Right lung (tissue), 5 donors: ENCODE results near the gene GJC2. TPM values are rescaled to one million over a fixed set of nuclear protein-coding genes. Genes with fewer than 3 reads are reported as not detected.

Source experiments
- DNase-seq, 2 donors: peaks; one replicate each; pipeline ENCODE4 v3.0.0-alpha.2; 2013
- polyA plus RNA-seq, 5 donors: library from polyadenylated mRNA; unstranded; fragments of 120-200 nt; gene quantifications; one replicate each; pipeline versions ENCODE4 v1.2.1 to v1.2.3, GENCODE V29; 2013; ENCODE audit warnings: inconsistent platforms in 1 of 5, low replicate concordance in 1 of 5; ENCODE audit not compliant: insufficient read length in 5 of 5, insufficient read depth in 1 of 5

Gene GJC2
- polyA plus RNA-seq, 5 donors: 2.1 to 4.4 (median 2.6) TPM

DNA sequence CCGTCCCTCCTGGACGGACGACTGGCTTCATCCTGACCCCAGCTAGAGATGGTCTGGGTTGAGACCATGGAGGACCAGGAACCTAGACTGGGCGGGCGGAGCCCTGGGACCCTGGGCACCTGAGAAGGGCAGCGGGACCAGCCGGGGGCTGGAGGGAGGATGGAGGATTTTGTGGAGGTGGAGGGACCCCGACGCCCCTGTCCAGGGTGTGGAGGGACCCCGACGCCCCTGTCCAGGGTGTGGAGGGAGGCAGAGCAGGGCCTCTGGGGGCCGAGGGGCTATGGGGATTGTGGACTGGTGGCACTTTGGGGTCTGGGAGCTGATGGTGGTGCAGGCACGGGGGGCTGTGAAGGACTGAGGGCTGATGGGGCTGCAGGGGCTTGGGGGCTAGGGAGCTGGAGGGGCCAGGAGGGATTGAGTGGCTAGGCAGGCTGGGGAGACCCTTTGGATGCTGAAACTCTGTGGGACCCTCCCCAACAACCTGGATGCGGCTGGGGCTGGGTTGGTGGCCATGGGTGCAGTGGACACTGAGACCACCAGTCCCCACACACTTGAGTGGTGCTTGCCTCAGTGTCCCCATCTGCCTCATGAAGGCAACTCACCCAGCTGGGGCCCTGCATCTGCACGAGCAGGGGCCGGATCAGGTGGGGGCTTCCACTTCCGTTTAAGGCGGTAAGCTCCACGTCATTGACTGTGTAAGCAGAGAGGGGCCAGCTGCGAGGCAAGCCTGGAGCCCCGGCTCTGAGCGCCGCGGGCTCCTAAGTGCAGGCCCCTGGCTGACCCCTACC is 7.4 kb downstream of the GJC2 start:
- no peak for DNase-seq

DNA sequence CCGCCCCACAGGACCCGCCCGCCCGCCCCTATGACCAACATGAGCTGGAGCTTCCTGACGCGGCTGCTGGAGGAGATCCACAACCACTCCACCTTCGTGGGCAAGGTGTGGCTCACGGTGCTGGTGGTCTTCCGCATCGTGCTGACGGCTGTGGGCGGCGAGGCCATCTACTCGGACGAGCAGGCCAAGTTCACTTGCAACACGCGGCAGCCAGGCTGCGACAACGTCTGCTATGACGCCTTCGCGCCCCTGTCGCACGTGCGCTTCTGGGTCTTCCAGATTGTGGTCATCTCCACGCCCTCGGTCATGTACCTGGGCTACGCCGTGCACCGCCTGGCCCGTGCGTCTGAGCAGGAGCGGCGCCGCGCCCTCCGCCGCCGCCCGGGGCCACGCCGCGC is 8.0 kb downstream of the GJC2 start:
- DNase-seq: no peak

DNA sequence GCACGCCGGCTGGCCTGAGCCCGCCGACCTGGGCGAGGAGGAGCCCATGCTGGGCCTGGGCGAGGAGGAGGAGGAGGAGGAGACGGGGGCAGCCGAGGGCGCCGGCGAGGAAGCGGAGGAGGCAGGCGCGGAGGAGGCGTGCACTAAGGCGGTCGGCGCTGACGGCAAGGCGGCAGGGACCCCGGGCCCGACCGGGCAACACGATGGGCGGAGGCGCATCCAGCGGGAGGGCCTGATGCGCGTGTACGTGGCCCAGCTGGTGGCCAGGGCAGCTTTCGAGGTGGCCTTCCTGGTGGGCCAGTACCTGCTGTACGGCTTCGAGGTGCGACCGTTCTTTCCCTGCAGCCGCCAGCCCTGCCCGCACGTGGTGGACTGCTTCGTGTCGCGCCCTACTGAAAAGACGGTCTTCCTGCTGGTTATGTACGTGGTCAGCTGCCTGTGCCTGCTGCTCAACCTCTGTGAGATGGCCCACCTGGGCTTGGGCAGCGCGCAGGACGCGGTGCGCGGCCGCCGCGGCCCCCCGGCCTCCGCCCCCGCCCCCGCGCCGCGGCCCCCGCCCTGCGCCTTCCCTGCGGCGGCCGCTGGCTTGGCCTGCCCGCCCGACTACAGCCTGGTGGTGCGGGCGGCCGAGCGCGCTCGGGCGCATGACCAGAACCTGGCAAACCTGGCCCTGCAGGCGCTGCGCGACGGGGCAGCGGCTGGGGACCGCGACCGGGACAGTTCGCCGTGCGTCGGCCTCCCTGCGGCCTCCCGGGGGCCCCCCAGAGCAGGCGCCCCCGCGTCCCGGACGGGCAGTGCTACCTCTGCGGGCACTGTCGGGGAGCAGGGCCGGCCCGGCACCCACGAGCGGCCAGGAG is 8.6 kb downstream of the GJC2 start:
- DNase-seq: no peak

DNA sequence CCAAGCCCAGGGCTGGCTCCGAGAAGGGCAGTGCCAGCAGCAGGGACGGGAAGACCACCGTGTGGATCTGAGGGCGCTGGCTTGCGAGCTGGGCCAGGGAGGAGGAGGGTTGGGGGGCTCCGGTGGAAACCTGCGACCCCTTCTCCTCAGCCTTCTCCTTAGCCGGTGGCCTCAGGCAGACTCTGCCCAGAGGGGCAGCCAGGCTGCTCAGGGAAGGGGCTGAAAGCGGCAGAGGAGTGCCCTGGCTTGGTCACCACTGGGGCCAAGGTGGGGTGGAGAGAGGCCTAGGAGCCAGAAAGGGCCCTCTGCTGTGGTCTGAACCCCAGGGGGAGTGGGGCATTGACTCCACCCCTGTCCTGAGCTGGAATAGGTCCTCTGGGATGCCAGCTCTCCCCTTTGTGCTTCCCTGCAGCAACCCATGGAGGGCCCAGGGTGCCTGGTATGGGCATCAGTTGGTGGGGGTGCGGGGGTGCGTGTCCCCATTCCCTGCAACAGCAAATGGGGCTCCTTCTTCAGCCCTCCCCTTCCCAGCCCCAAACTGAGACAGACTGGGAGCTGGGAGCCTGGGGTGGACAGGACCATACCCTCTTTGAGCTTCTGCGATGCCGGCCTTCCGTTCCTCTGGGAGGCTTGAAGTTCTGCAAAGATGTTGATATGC is 9.4 kb downstream of the GJC2 start:
- DNase-seq: no peak

DNA sequence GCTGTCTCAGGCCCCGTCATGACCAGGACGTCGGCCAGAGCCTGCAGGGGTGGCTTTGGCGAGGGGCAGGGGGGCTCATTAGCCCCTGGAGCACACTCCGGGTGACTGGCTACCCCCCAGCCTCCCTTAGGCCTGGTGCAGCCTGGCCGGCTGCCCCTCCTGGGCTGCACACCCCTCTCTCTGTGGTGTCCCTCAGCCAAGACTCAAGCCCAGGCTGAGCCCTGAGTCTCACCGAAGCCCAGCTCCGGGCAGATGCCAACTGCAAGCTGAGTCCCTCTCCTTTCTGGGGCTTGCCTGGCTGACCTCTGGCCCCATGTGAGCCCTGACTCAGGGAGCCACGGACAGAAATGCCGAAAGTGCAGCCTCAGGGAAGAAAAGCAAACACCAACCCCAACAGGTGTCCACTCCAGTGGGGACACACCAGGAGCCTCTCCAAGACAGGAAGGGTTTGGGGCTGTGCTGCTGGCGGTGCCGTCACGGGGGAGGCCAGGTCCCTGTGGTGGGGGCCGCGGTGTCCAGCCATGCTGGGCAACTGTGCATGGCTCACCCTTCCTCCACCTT is 10.6 kb downstream of the GJC2 start:
- no peak for DNase-seq

DNA sequence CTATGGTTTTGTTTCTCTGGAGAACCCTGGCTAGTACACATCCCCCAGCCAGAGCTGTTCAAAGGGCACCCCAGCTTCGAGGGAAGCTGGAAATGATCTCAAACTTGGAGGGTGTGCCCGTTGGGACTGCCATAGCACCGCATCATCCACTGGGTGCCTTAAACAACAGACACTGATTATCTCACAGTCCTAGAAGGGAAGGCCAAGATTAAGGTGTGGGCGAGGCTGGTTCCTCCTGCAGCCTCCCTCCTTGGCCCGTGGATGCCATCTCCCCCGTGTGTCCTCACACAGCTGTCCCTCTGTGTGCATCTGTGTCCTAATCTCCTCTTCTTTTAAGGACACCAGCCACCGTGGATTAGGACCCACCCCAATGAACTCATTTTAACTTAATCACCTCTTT is 11.6 kb downstream of the GJC2 start:
- no peak for DNase-seq

DNA sequence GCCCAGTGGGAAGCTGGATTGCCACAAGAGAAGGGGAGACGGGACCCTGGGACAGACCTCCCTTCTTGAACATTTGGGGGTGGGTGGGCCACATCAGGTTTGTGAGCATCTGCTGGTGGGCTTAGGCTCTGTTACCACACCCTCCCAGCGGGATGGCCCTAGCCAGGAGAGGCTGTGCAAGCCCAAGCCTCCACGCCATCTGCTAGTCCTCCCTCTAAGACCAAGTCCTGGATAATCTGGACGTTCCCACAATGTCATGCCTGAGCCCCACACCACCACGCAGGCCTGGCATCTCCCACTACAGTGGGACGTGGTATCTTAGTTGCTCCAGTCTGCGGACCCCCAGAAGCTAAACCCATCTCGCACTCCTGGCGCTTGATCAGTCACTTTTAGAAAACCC is 12.1 kb downstream of the GJC2 start:
- no peak for DNase-seq

DNA sequence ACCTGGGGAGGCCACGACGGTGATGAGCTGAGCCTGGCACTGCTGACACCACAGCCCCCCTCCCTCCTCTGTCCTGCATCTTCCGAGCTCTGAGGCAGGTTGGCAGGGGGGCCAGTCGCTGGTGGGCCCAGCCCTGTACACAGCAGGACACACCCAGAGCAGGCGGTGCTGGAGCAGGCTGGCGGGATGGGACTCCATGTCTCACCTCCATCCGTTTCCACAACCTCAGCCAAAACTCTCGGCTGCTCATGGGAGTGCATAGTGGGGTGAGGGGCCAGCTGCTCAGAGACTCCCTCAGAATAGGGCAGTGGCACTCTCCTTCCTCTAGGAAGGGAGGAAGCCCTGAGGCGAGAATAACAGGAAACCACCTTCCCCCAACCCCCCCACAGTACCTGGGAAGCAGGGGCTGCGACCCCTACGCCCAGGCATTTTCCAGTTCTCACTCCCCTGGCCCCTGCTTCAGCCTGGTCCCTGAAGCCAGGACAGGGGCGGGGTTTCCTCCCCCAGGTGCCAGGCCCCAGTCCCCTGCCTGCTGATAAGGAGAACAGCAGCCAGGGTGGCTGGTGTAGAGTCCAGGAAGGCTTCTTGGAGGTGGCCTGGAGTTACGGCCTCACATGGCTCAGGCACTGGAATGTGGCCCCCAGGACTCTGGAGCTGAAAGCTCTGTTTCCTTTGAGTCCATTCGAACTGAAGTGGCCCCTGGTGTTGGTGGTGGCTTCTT is 12.7 kb downstream of the GJC2 start:
- DNase-seq: no peak

DNA sequence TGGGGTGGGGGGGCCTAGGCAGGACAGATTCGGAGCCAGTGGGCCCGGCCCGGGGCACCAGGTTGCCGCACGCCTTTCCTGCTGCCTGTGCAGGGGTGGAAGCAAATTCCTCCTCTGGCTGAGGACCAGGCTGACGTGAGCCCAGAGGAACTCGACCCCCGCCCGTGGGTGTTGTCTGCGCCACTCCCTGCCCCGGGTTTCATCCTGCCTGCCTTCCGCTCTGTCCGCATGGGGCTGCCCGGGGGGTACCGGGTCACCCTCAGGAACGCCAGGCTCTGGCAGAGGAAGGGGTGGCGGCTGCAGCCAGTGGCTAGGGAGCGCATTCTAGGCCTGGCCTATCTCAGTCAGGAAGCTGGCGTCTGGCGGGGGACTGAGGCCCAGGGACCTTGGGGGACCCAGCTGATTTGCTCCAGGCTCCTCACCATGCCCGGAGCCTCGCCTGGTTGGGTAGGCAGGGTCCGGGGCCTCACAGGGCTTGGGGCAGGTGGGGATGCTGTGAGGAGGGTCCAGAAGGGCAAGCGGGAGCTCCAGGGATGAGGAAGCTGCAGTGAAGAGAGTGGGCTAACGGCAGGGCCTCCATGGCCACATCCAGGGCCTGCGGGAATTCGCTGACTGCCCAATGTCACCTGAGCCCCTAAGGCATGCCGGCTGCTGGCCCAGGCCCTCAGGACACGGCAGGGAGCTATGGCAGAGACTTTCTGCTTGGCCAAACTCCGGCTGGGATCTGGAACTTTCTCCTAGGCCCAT is 13.4 kb downstream of the GJC2 start:
- peak in 1 of 2 donors; percentile 45 for DNase-seq

DNA sequence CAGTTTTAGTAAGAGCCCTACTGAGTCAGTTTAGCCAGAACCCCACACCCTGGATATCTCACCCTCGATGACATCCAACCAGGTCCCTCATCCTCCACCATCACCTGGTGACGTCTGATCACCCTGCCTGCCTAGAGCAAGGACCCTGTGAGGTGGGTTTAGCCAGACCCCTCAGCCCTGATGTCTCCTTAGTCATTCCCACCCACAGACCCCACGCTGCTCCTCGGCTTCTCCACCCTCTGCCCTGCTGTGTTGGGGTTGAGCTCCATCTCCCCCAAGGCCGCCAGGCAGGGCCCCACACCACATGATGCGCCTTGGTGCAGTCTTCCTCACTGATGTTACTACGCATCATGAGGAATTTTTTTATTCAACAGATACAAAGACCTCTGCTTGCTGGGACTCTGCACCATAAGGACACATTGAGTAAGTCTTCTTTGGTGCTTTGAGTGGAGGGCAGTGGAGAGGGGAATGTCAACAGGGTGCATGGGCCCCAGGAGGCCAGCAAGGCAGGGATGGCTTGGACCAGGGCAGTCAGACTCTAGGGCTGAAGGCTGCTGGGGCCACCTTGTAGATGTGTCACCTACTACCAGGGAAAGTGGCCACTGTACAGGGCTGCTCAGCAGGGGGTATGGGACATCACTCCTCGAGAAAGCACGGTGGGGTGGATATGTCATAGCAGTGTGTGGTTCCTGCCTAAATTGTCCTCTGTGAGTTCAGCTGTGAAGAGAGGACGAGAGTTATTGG is 14.2 kb downstream of the GJC2 start:
- DNase-seq: no peak

DNA sequence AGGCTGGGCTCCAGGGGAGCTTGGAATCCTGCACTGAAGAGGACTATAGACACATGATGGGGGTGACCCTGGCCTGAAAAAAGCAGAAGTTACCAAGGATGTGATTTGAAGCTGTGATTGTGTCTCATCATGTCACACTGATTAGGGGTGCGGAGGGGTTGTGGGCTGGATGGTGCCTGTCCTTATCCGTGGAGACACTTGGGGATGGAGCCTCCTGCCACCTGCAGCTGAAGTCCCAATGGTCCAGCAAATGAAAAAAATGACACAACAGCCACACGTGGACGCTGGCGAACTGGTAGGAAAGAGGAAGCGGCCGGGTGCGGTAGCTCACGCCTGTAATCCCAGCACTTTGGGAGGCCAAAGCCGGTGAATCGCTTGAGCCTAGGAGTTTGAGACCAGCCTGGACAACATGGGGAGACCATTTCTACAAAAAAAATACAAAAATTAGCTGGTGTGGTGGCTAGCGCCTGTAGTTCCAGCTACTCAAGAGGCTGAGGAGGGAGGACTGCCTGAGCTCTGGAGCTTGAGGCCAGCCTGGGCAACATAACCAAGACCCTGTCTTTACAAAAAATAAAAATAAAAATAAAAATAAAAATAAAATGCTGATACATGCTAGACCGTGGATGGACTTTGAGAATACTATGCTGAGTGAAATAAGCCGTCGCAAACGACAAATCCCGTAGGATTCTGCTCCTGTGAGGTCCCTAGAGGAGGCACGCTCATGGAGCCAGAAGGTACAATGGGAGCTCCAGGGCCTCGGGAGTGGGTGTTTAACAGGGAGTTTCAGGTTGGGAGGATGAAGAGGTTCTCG is 15.0 kb downstream of the GJC2 start:
- DNase-seq: no peak

DNA sequence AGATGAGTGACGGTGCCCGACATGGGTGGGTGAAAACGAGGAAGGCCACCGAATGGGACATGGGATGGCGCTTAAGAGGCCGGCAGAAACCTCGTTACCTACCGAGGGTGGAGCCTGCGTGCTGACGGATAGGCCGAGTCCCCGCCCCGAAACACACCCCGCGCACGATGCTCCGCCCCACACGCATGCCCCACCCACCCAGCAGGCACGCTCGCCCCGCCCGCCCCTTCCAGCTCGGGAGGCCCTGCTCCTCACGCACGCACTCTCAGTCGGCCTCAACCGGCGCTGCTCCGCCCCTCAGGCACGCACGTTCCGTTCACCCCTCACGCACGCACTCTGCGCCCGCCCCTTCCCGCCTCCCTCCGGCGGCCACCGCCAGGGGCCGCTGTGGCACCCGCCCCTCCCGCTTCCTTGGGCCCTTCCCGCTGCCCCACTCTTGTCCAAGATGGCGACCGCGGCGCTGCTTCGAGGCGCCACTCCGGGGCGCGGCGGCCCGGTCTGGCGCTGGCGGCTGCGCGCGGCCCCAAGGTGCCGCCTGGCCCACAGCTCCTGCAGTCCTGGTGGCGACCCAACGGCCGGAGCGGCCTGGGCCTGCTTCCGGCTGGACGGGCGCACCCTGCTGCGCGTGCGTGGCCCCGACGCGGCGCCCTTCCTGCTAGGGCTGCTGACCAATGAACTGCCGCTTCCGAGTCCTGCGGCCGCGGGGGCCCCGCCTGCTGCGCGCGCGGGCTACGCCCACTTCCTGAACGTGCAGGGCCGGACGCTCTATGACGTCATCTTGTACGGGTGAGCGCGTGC is 15.8 kb downstream of the GJC2 start, which contains the start of gene IBA57:
TSS of gene IBA57 (plus strand) at position 433 of the 798 bp plus-strand sequence. CDS start at position 446, 13 bp downstream.
- DNase-seq: peak; percentile 99

DNA sequence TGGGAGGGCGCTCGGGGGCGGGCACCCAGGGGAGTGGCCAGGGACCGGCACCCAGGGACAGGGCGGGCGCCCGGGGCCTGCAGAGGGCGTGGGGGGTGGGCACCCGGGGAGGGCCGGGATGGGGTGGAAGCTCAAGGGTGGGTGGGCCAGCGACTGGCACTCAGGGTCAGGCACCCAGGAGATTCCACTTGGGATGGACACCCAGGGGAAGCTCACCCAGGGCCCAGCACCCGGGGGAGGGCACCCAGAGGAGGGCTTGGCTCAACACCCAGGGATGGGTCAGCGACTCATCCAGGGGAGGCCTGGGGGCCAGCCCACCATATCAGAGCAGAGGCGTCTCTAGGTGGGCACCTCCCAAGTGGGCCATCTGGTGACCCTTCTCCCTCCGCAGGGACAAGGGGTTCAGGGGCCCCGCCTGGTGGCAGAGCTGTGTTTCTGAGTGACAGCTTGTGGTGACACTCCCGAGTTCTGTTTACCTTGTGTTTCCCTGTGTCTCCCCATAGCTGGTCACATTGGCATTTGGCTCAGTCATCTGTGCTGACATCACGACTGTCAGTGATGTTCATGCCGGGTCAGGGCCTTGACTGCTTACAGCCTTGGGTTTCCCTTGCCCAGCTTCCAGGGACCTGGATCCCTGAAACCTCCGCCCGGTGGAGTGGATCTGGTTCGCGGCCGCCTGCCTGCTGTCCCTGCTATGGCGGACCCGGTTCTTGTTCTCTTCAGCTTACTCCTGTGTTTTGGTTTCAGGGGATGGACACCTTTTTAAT is 16.6 kb downstream of the GJC2 start:
- DNase-seq: peak in 1 of 2 donors; percentile 63

DNA sequence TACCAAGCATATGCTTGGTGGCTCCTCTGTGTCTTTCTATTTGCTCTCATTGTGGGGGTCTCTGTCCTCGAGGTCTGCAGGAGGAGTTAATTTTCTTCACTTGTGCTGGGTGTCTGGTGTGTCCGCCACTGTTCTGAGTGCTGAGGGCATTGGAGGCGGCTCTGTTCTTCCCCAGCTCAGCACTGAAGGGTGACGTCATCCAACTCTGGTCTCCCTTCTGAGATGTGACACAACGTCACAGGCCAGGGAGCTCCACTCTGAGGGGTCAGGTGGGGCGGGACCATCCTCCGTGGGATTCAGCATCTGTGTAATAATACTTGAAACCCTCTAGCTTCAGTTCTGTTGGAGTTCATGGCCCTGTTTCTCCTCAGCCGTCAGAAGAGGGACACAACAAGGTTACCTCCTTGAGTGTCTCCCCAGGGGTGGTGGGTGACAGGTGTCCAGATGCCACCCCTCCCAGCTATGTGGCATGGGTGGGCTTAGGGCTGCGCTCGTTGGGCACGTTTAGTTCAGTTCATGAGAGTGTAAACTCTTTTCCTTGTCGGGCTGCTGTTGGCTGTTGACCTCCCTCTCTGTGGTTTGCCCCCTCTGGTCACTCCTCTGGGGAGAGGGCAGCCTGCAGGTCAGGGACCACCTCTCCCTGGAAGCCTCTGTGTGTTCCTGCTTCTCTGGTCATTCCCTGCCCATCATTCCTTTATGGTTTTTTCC is 19.0 kb downstream of the GJC2 start:
- no peak for DNase-seq

DNA sequence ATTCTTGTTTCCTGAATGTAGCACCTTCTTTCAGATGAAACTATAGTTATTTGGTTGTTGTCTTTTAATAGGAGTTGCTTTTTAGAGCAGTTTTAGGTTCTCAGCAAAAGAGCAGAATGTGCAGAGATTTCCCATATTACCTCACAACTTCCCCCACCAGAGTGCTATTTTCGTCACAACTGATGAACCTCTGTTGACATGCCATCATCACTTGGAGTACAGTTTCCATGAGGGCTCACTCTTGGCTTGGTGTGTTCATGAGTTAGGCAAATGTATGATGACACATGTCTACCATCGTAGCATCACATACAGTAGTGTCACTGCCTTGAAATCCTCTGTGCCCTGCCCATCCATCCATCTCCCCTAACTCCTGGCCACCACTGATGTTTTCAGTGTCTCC is 19.6 kb downstream of the GJC2 start:
- DNase-seq: no peak

DNA sequence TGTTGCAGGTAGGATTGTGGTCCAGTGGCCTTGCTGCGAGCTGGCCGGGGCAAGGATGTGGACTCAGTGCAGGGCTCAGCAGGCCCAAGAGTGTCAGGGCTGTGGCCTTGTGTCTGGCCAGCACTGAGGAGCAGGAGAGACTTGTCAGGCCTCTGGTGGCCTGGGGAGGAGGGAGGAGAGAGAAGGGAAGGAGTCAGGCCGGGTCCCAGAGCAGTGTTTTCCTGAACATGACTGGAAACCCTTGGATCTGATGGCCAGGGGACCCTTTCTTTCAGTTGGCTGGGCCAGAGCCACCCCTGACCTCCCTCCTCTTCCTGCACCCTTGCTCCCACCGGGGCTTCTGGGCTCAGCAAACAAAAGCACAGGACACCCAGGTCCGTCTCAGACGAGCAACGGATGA is 20.9 kb downstream of the GJC2 start:
- DNase-seq: no peak
